Measurements from ENCODE around the gene TMEM138. TPM values are rescaled to one million over a fixed set of nuclear protein-coding genes. Genes with fewer than 3 reads are reported as not detected.

Gene TMEM138
- total RNA-seq, 1 donor from 2014 or later = 30.7 TPM

DNA sequence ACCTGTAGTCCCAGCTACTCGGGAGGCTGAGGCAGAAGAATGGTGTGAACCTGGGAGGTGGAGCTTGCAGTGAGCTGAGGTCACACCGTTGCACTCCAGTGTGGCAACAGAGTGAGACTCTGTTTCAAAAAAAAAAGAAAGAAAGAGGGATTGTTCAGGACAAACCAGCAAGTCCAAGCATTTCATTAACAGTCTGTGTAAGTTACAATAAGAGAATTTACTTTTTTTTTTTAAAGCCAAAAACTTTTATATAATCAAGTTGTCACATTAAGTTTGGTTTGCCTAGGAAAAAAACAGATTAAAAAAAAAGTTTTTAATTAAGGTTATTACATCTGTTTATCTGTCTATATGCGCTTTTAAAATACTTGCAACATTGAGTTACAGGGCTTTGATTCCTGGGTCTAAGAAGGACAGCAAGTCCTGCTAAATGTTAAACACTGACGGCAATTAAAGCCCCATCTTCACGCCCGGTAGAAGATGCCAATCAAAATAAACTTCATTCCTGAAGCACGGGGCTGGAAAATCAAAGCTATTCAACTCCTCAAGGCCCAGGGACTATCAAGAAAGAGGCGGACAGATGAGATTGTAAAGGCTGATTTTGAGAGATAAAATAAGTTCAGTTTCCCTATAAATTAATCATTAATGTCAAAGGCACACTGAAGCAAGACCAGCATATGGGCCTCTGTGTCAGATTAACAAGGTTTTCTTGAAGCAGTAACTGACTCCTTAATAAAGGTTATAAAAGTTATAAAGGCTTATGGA is 10.7 kb downstream of the TMEM138 start:
- H3K27me3 Mint-ChIP-seq (ENCODE audit: insufficient read depth, low read depth) = peaks cover 2% of the 10 kb centered on the region
- Histone ChIP-seq H3K9me3 (ENCODE audit: low read depth) (peaks cover 12% of the 10 kb centered on the region), H3K4me1 (no peaks in the 10 kb centered on the region), H3K27ac (no peak overlapping the region), H3K9ac (no peak overlapping the region), H4K20me1 (ENCODE audit: low read depth) (no peaks in the 10 kb centered on the region), H3F3A (ENCODE audit: low read depth) (peaks cover 3% of the 10 kb centered on the region), H2AFZ (replicated peaks) (no peak overlapping the region), H3K4me2 (no peak overlapping the region), H3K4me3 (no peak overlapping the region), H3K79me2 (ENCODE audit: low read depth) (no peaks in the 10 kb centered on the region), H3K36me3 (peaks cover 21% of the 10 kb centered on the region), H3K27me3 (no peaks in the 10 kb centered on the region)
- no peaks in the 10 kb centered on the region for H3K4me1 Mint-ChIP-seq
- no peak for DNase-seq (ENCODE audit: low spot score)
- H3K9me3 Mint-ChIP-seq = peaks cover 20% of the 10 kb centered on the region
- H3K36me3 Mint-ChIP-seq = peaks cover 56% of the 10 kb centered on the region
- H3K27ac Mint-ChIP-seq = no peak overlapping the region
- TF ChIP-seq EZH2phosphoT487 (IDR thresholded peaks at IDR 0.05) (no peak), EZH2 (IDR thresholded peaks at IDR 0.05) (no peak), CTCF (IDR thresholded peaks at IDR 0.05) (no peak)
- no peak overlapping the region for H3K4me3 Mint-ChIP-seq

GRCh38 chr11:61375761-61376108 is 13.6 kb downstream of the TMEM138 start:
- H3K4me3 ChIP-seq = no peak overlapping the region
- peaks cover 21% of the 10 kb centered on the region for H3K36me3 ChIP-seq
- H3K9ac ChIP-seq = no peak overlapping the region
- peaks cover 12% of the 10 kb centered on the region for H3K9me3 ChIP-seq (ENCODE audit: low read depth)
- H3F3A ChIP-seq (ENCODE audit: low read depth) = peaks cover 3% of the 10 kb centered on the region
- Mint-ChIP-seq H3K36me3 (peaks cover 34% of the 10 kb centered on the region), H3K27ac (no peak overlapping the region), H3K27me3 (ENCODE audit: insufficient read depth, low read depth) (no peaks in the 10 kb centered on the region), H3K4me3 (no peak overlapping the region), H3K9me3 (peaks cover 20% of the 10 kb centered on the region), H3K4me1 (no peaks in the 10 kb centered on the region)
- no peak overlapping the region for H3K4me2 ChIP-seq
- TF ChIP-seq EZH2phosphoT487 (IDR thresholded peaks at IDR 0.05) (no peak), CTCF (IDR thresholded peaks at IDR 0.05) (no peak), EZH2 (IDR thresholded peaks at IDR 0.05) (no peak)
- no peaks in the 10 kb centered on the region for H3K4me1 ChIP-seq
- H3K79me2 ChIP-seq (ENCODE audit: low read depth) = no peaks in the 10 kb centered on the region
- H3K27ac ChIP-seq = no peak overlapping the region
- no peaks in the 10 kb centered on the region for H4K20me1 ChIP-seq (ENCODE audit: low read depth)
- no peak overlapping the region for H2AFZ ChIP-seq (replicated peaks)
- H3K27me3 ChIP-seq = no peaks in the 10 kb centered on the region
- DNase-seq (ENCODE audit: low spot score) = no peak

GRCh38 chr11:61377461-61378160 is 15.4 kb downstream of the TMEM138 start:
- no peaks in the 10 kb centered on the region for H3F3A ChIP-seq (ENCODE audit: low read depth)
- H3K9me3 ChIP-seq (ENCODE audit: low read depth) = peaks cover 12% of the 10 kb centered on the region
- no peak overlapping the region for H3K4me3 ChIP-seq
- peaks cover 2% of the 10 kb centered on the region for H3K27me3 Mint-ChIP-seq (ENCODE audit: insufficient read depth, low read depth)
- no peak overlapping the region for H2AFZ ChIP-seq (replicated peaks)
- DNase-seq (ENCODE audit: low spot score) = no peak
- TF ChIP-seq EZH2 (IDR thresholded peaks at IDR 0.05) (no peak), CTCF (IDR thresholded peaks at IDR 0.05) (no peak), EZH2phosphoT487 (IDR thresholded peaks at IDR 0.05) (no peak)
- no peak overlapping the region for H3K27ac Mint-ChIP-seq
- no peak overlapping the region for H3K9ac ChIP-seq
- H3K36me3 Mint-ChIP-seq = peaks cover 24% of the 10 kb centered on the region
- H4K20me1 ChIP-seq (ENCODE audit: low read depth) = no peaks in the 10 kb centered on the region
- H3K79me2 ChIP-seq (ENCODE audit: low read depth) = no peaks in the 10 kb centered on the region
- no peak overlapping the region for H3K4me3 Mint-ChIP-seq
- peaks cover 11% of the 10 kb centered on the region for H3K9me3 Mint-ChIP-seq
- no peak overlapping the region for H3K4me2 ChIP-seq
- H3K36me3 ChIP-seq = peaks cover 18% of the 10 kb centered on the region
- H3K27ac ChIP-seq = no peak overlapping the region
- no peaks in the 10 kb centered on the region for H3K4me1 ChIP-seq
- no peaks in the 10 kb centered on the region for H3K27me3 ChIP-seq
- no peaks in the 10 kb centered on the region for H3K4me1 Mint-ChIP-seq
